ENCODE measurements around the gene GRAMD2A. TPM values are rescaled to one million over a fixed set of nuclear protein-coding genes. Genes with fewer than 3 reads are reported as not detected.

GRAMD2A gene
- total and polyA plus RNA-seq, 2 experiments from 2014 or later: 0.70 to 2.8 TPM

DNA sequence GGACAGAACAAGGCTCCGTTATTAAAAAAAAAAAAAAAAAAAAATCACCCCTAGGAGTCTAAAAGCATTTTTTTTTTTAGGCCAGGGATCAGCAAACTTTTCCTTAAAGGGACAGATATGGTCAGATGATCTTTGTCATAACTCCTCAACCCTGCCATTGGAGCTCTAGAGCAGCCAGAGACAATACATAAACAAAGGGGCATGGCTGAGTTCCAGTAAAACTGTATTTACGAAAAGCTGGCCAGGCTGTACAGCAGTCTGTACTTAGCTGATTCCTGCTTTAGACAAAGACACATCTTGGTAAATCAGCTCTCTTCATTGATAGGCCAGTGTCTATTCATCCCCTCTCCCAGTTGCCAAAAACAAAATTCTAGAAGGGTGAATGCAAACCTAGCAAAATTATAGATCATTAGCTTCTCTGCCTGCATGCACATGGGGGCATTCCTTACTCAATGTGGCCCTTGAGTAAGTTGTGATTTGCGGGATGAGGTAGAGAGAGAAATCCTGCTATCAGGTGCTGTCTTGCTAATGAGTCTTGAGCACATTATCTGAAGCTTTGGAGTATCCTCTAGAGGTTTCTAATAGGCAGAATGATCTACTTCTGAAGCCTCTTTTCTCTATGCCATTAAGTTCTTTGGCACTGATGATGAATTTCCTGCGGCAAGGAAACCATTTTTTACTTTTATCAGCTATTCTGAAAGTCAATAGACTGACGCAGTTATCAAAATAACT is 44.2 kb downstream of the GRAMD2A start:
- Histone ChIP-seq H3K4me1 (ENCODE audit: insufficient read depth) (peaks cover 7% of the 10 kb centered on the region), H3K4me2 (no peak overlapping the region), H3K9me2 (ENCODE audit: insufficient read depth) (no peaks in the 10 kb centered on the region), H3K36me3 (ENCODE audit: insufficient read depth) (no peaks in the 10 kb centered on the region), H4K20me1 (replicated peaks; ENCODE audit: insufficient read depth) (no peaks in the 10 kb centered on the region; the same call in 1 of the 2 replicates), H3K79me2 (replicated peaks; ENCODE audit: insufficient read depth) (no peaks in the 10 kb centered on the region), H3K4me3 (no peak overlapping the region), H3K27me3 (ENCODE audit: insufficient read depth) (no peaks in the 10 kb centered on the region), H3K27ac (ENCODE audit: low read depth) (no peak overlapping the region), H3F3A (replicated peaks; ENCODE audit: low read depth) (no peaks in the 10 kb centered on the region), H2AFZ (peak overlapping the region; percentile 56; the same call in 1 of the 2 replicates)
- no peaks in the 10 kb centered on the region for H3K9me3 Mint-ChIP-seq
- no peak overlapping the region for H3K4me3 Mint-ChIP-seq
- H3K4me1 Mint-ChIP-seq: peaks cover 10% of the 10 kb centered on the region; the same call in 2 of the 3 replicates
- ATAC-seq (no peak), DNase-seq (ENCODE audit: low spot score) (no peak)
- TF ChIP-seq STAT1 (IDR thresholded peaks at IDR 0.05; ENCODE audit: unreplicated experiment) (no peak), EZH2 (IDR thresholded peaks at IDR 0.05; ENCODE audit: low read depth, unreplicated experiment) (no peak), CREB1 (CRISPR knock-in tag; IDR thresholded peaks at IDR 0.05; ENCODE audit: low read depth) (no peak), EZH2phosphoT487 (IDR thresholded peaks at IDR 0.05; ENCODE audit: unreplicated experiment) (no peak)
- no peaks in the 10 kb centered on the region for H3K36me3 Mint-ChIP-seq (ENCODE audit: low read depth)
- peaks cover 12% of the 10 kb centered on the region for H3K27me3 Mint-ChIP-seq (ENCODE audit: insufficient read depth, low read depth, poor library complexity)
- no peak overlapping the region for H3K27ac Mint-ChIP-seq

DNA sequence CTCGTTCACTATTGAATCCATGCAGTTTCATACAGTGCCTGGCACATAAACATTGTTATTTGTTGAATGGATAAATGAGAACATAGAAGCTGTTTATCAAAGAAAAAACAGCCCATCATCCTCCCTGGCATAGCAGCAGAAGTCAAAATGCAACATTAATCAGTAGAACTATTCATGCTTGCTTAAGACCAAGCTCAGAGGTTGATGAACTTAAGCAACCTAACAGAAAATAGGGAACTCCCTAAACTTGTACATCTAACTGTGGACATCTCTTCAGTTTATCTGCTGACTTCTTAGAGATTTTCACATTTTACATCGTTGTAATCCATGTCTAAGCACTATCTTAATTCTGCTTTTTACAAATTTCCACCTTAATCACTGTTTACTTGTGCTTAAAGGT is 50.2 kb downstream of the GRAMD2A start:
- Histone ChIP-seq H4K20me1 (replicated peaks; ENCODE audit: insufficient read depth) (no peaks in the 10 kb centered on the region), H3K4me2 (no peak overlapping the region), H3K79me2 (replicated peaks; ENCODE audit: insufficient read depth) (no peaks in the 10 kb centered on the region), H3K4me3 (no peak overlapping the region), H3K4me1 (ENCODE audit: insufficient read depth) (no peaks in the 10 kb centered on the region), H3K27ac (ENCODE audit: low read depth) (no peak overlapping the region), H2AFZ (no peak overlapping the region), H3K36me3 (ENCODE audit: insufficient read depth) (no peaks in the 10 kb centered on the region), H3K9me2 (ENCODE audit: insufficient read depth) (no peaks in the 10 kb centered on the region), H3F3A (replicated peaks; ENCODE audit: low read depth) (no peaks in the 10 kb centered on the region), H3K27me3 (ENCODE audit: insufficient read depth) (no peaks in the 10 kb centered on the region)
- Mint-ChIP-seq H3K9me3 (no peaks in the 10 kb centered on the region), H3K4me3 (no peak overlapping the region), H3K27me3 (ENCODE audit: insufficient read depth, low read depth, poor library complexity) (peaks cover 7% of the 10 kb centered on the region), H3K27ac (no peak overlapping the region), H3K36me3 (ENCODE audit: low read depth) (no peaks in the 10 kb centered on the region), H3K4me1 (no peaks in the 10 kb centered on the region)
- DNase-seq (ENCODE audit: low spot score) (no peak), ATAC-seq (no peak)
- TF ChIP-seq EZH2 (IDR thresholded peaks at IDR 0.05; ENCODE audit: low read depth, unreplicated experiment) (no peak), NANOG (IDR thresholded peaks at IDR 0.05; ENCODE audit: borderline replicate concordance) (no peak), EZH2phosphoT487 (IDR thresholded peaks at IDR 0.05; ENCODE audit: unreplicated experiment) (no peak), CREB1 (CRISPR knock-in tag; IDR thresholded peaks at IDR 0.05; ENCODE audit: low read depth) (no peak), ZNF114 (CRISPR knock-in tag; IDR thresholded peaks at IDR 0.05) (no peak)
- TF ChIP-seq, protein P1, sequence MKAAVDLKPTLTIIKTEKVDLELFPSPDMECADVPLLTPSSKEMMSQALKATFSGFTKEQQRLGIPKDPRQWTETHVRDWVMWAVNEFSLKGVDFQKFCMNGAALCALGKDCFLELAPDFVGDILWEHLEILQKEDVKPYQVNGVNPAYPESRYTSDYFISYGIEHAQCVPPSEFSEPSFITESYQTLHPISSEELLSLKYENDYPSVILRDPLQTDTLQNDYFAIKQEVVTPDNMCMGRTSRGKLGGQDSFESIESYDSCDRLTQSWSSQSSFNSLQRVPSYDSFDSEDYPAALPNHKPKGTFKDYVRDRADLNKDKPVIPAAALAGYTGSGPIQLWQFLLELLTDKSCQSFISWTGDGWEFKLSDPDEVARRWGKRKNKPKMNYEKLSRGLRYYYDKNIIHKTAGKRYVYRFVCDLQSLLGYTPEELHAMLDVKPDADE (IDR thresholded peaks at IDR 0.05): no peak
- TF ChIP-seq, protein P2, sequence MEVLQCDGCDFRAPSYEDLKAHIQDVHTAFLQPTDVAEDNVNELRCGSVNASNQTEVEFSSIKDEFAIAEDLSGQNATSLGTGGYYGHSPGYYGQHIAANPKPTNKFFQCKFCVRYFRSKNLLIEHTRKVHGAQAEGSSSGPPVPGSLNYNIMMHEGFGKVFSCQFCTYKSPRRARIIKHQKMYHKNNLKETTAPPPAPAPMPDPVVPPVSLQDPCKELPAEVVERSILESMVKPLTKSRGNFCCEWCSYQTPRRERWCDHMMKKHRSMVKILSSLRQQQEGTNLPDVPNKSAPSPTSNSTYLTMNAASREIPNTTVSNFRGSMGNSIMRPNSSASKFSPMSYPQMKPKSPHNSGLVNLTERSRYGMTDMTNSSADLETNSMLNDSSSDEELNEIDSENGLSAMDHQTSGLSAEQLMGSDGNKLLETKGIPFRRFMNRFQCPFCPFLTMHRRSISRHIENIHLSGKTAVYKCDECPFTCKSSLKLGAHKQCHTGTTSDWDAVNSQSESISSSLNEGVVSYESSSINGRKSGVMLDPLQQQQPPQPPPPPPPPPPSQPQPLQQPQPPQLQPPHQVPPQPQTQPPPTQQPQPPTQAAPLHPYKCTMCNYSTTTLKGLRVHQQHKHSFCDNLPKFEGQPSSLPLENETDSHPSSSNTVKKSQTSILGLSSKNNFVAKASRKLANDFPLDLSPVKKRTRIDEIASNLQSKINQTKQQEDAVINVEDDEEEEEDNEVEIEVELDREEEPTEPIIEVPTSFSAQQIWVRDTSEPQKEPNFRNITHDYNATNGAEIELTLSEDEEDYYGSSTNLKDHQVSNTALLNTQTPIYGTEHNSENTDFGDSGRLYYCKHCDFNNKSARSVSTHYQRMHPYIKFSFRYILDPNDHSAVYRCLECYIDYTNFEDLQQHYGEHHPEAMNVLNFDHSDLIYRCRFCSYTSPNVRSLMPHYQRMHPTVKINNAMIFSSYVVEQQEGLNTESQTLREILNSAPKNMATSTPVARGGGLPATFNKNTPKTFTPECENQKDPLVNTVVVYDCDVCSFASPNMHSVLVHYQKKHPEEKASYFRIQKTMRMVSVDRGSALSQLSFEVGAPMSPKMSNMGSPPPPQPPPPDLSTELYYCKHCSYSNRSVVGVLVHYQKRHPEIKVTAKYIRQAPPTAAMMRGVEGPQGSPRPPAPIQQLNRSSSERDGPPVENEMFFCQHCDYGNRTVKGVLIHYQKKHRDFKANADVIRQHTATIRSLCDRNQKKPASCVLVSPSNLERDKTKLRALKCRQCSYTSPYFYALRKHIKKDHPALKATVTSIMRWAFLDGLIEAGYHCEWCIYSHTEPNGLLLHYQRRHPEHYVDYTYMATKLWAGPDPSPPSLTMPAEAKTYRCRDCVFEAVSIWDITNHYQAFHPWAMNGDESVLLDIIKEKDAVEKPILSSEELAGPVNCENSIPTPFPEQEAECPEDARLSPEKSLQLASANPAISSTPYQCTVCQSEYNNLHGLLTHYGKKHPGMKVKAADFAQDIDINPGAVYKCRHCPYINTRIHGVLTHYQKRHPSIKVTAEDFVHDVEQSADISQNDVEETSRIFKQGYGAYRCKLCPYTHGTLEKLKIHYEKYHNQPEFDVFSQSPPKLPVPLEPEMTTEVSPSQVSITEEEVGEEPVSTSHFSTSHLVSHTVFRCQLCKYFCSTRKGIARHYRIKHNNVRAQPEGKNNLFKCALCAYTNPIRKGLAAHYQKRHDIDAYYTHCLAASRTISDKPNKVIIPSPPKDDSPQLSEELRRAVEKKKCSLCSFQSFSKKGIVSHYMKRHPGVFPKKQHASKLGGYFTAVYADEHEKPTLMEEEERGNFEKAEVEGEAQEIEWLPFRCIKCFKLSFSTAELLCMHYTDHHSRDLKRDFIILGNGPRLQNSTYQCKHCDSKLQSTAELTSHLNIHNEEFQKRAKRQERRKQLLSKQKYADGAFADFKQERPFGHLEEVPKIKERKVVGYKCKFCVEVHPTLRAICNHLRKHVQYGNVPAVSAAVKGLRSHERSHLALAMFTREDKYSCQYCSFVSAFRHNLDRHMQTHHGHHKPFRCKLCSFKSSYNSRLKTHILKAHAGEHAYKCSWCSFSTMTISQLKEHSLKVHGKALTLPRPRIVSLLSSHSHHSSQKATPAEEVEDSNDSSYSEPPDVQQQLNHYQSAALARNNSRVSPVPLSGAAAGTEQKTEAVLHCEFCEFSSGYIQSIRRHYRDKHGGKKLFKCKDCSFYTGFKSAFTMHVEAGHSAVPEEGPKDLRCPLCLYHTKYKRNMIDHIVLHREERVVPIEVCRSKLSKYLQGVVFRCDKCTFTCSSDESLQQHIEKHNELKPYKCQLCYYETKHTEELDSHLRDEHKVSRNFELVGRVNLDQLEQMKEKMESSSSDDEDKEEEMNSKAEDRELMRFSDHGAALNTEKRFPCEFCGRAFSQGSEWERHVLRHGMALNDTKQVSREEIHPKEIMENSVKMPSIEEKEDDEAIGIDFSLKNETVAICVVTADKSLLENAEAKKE (CRISPR knock-in tag; IDR thresholded peaks at IDR 0.05): no peak
- TF ChIP-seq, protein P3, sequence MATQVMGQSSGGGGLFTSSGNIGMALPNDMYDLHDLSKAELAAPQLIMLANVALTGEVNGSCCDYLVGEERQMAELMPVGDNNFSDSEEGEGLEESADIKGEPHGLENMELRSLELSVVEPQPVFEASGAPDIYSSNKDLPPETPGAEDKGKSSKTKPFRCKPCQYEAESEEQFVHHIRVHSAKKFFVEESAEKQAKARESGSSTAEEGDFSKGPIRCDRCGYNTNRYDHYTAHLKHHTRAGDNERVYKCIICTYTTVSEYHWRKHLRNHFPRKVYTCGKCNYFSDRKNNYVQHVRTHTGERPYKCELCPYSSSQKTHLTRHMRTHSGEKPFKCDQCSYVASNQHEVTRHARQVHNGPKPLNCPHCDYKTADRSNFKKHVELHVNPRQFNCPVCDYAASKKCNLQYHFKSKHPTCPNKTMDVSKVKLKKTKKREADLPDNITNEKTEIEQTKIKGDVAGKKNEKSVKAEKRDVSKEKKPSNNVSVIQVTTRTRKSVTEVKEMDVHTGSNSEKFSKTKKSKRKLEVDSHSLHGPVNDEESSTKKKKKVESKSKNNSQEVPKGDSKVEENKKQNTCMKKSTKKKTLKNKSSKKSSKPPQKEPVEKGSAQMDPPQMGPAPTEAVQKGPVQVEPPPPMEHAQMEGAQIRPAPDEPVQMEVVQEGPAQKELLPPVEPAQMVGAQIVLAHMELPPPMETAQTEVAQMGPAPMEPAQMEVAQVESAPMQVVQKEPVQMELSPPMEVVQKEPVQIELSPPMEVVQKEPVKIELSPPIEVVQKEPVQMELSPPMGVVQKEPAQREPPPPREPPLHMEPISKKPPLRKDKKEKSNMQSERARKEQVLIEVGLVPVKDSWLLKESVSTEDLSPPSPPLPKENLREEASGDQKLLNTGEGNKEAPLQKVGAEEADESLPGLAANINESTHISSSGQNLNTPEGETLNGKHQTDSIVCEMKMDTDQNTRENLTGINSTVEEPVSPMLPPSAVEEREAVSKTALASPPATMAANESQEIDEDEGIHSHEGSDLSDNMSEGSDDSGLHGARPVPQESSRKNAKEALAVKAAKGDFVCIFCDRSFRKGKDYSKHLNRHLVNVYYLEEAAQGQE (IDR thresholded peaks at IDR 0.05; ENCODE audit: unreplicated experiment): no peak

Data from GM23338 (cell line).